Measurements from ENCODE around the gene OR5B21. TPM values are rescaled to one million over a fixed set of nuclear protein-coding genes. Genes with fewer than 3 reads are reported as not detected.

OR5B21 gene
- total and polyA plus RNA-seq, 10 of the 15 experiments (the other 5 are each of a cell fraction or from before 2014, with no cell fraction given), result 0.22 to 0.41 (median 0.22) TPM; not detected in 7

DNA sequence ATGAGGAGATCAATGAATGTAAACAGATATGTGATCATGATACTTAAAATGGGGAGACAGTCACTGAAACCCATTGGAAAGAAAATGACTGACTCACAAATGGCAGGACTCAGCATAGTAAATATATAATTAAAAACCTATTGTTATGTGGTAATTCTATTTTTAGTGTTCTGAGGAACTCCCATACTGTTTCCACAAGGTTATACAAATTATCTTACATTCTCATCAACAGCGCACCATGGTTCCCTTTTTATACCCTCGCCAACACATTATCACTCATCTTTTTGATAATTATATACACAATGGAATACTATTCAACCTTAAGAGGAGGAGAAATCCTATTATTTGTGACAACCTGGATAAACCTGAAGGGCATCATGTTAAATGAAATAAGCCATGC is 17.1 kb downstream of the OR5B21 start (continued):
- TF ChIP-seq ZNF384 (IDR thresholded peaks at IDR 0.05; ENCODE audit: borderline replicate concordance, low read depth, low read length), result no peak
- no peak for TF ChIP-seq ZNF24 (IDR thresholded peaks at IDR 0.05)
- TF ChIP-seq MTA2 (IDR thresholded peaks at IDR 0.05; ENCODE audit: low read depth), result no peak
- no peak for TF ChIP-seq CBFB (IDR thresholded peaks at IDR 0.05; ENCODE audit: low read depth)
- TF ChIP-seq MYC (IDR thresholded peaks at IDR 0.05; ENCODE audit: insufficient read depth, insufficient read length, insufficient replicate concordance, low read length, severe bottlenecking), result no peak
- TF ChIP-seq TBL1XR1 (IDR thresholded peaks at IDR 0.05; ENCODE audit: low read depth, low read length), result no peak
- no peak for TF ChIP-seq HDAC6 (IDR thresholded peaks at IDR 0.05; ENCODE audit: unreplicated experiment)
- TF ChIP-seq, protein P1, sequence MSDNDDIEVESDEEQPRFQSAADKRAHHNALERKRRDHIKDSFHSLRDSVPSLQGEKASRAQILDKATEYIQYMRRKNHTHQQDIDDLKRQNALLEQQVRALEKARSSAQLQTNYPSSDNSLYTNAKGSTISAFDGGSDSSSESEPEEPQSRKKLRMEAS (IDR thresholded peaks at IDR 0.05; ENCODE audit: low read depth, low read length), result no peak

DNA sequence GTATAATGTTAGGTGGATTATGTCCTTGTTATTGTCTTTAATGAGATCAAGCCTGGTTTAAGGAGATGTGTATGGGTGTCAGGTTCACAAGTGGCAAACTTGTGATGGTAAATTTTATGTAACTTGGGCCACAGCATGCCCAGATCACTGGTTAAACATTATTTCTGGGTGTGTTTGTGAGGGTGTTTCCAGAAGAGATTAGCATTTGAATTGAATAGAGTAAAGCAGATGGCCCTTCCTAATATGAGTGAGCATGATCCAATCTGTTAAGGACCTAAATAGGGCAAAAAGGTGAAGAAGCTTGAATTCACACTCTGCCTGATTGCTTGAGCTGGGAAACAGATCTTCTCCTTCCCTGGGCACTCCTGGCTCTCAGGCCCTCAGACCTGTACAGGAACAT is 20.7 kb downstream of the OR5B21 start:
- Histone ChIP-seq H4K20me1 (ENCODE audit: control insufficient read depth, insufficient read depth) (no peaks in the 10 kb centered on the region), H3K4me3 (no peak overlapping the region), H3K27ac (ENCODE audit: control insufficient read depth, insufficient read depth) (no peak overlapping the region), H3K9ac (ENCODE audit: control insufficient read depth, insufficient read depth, low read length) (no peak overlapping the region), H3K4me2 (ENCODE audit: control insufficient read depth, insufficient read depth) (no peak overlapping the region), H3K79me2 (ENCODE audit: control insufficient read depth, insufficient read depth, low read length) (no peaks in the 10 kb centered on the region), H2AFZ (ENCODE audit: control insufficient read depth, low read depth, low read length) (no peak overlapping the region), H3K27me3 (replicated peaks in 1 of 2; ENCODE audit: control insufficient read depth in 2 of 2, insufficient read depth in 2 of 2, low read length in 1 of 2) (no peaks in the 10 kb centered on the region; a peak in 1 of 4 replicates), H3K4me1 (ENCODE audit: control insufficient read depth, insufficient read depth, low read length) (no peaks in the 10 kb centered on the region), H3K9me3 (replicated peaks; ENCODE audit: control insufficient read depth, insufficient read depth, low read length) (no peaks in the 10 kb centered on the region), H3K36me3 (ENCODE audit: control insufficient read depth in 2 of 2, insufficient read depth in 2 of 2, low read length in 1 of 2) (no peaks in the 10 kb centered on the region)
- intact Hi-C loops (cut with micrococcal nuclease; ENCODE audit: unreplicated experiment), result no loop called here
- RAD21 ChIA-PET (ENCODE audit: unreplicated experiment), result no interaction called here
- SMC1A ChIA-PET (ENCODE audit: uncharacterized antibody, unreplicated experiment), result no interaction called here
- ATAC-seq, result no peak
- no TSS peak for BruUV-seq (replicated peaks)
- no peak for DNase-seq (ENCODE audit: low read depth, low spot score)
- CTCF ChIA-PET, result no interaction called here
- in situ Hi-C loops (cut with MboI), result no loop called here
- POLR2A ChIA-PET, result no interaction called here
- FAIRE-seq, result no peak
- TF ChIP-seq RELA (IDR thresholded peaks at IDR 0.05; ENCODE audit: borderline replicate concordance, partially characterized antibody), result no peak
- TF ChIP-seq BCL11A (IDR thresholded peaks at IDR 0.05; ENCODE audit: low read depth, low read length), result no peak
- TF ChIP-seq YY1 (IDR thresholded peaks at IDR 0.05; ENCODE audit: low read depth, low read length), result no peak
- no peak for TF ChIP-seq RUNX3 (IDR thresholded peaks at IDR 0.05; ENCODE audit: low read length)
- TF ChIP-seq FOXM1 (IDR thresholded peaks at IDR 0.05; ENCODE audit: low read depth, low read length), result no peak
- TF ChIP-seq PML (IDR thresholded peaks at IDR 0.05; ENCODE audit: low read length), result no peak
- no peak for TF ChIP-seq WRNIP1 (IDR thresholded peaks at IDR 0.05; ENCODE audit: borderline replicate concordance, low read depth, low read length)
- TF ChIP-seq, protein P2, sequence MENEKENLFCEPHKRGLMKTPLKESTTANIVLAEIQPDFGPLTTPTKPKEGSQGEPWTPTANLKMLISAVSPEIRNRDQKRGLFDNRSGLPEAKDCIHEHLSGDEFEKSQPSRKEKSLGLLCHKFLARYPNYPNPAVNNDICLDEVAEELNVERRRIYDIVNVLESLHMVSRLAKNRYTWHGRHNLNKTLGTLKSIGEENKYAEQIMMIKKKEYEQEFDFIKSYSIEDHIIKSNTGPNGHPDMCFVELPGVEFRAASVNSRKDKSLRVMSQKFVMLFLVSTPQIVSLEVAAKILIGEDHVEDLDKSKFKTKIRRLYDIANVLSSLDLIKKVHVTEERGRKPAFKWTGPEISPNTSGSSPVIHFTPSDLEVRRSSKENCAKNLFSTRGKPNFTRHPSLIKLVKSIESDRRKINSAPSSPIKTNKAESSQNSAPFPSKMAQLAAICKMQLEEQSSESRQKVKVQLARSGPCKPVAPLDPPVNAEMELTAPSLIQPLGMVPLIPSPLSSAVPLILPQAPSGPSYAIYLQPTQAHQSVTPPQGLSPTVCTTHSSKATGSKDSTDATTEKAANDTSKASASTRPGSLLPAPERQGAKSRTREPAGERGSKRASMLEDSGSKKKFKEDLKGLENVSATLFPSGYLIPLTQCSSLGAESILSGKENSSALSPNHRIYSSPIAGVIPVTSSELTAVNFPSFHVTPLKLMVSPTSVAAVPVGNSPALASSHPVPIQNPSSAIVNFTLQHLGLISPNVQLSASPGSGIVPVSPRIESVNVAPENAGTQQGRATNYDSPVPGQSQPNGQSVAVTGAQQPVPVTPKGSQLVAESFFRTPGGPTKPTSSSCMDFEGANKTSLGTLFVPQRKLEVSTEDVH (IDR thresholded peaks at IDR 0.05; ENCODE audit: low read depth, partially characterized antibody), result no peak
- TF ChIP-seq MTA3 (IDR thresholded peaks at IDR 0.05; ENCODE audit: borderline replicate concordance, low read length), result no peak
- TF ChIP-seq SMC3 (IDR thresholded peaks at IDR 0.05; ENCODE audit: borderline replicate concordance, low read length), result no peak
- no peak for TF ChIP-seq SMAD1 (IDR thresholded peaks at IDR 0.05; ENCODE audit: low read depth, partially characterized antibody)
- TF ChIP-seq SRF (IDR thresholded peaks at IDR 0.05; ENCODE audit: low read depth in 2 of 2, low read length in 2 of 2), result no peak
- TF ChIP-seq, protein P3, sequence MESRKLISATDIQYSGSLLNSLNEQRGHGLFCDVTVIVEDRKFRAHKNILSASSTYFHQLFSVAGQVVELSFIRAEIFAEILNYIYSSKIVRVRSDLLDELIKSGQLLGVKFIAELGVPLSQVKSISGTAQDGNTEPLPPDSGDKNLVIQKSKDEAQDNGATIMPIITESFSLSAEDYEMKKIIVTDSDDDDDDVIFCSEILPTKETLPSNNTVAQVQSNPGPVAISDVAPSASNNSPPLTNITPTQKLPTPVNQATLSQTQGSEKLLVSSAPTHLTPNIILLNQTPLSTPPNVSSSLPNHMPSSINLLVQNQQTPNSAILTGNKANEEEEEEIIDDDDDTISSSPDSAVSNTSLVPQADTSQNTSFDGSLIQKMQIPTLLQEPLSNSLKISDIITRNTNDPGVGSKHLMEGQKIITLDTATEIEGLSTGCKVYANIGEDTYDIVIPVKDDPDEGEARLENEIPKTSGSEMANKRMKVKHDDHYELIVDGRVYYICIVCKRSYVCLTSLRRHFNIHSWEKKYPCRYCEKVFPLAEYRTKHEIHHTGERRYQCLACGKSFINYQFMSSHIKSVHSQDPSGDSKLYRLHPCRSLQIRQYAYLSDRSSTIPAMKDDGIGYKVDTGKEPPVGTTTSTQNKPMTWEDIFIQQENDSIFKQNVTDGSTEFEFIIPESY (IDR thresholded peaks at IDR 0.05), result no peak
- no peak for TF ChIP-seq JUNB (IDR thresholded peaks at IDR 0.05)
- no peak for TF ChIP-seq HCFC1 (IDR thresholded peaks at IDR 0.05; ENCODE audit: low read length)
